SK-N-SH treated with all-trans-retinoic acid at 6 μM for 48 hours (cell line): ENCODE measurements around the gene PCDHA9.

ENCODE experiments used
- ESRRG ChIP-seq: fragments of 250-450 bp; sonication (Bioruptor Pico); IDR thresholded peaks from 2 replicates; pipeline ENCODE4 v1.6.1; 2021; ENCODE audit warnings: mild to moderate bottlenecking
- RARB ChIP-seq: fragments of 250-450 bp; sonication (Bioruptor Pico); IDR thresholded peaks from 2 replicates; pipeline ENCODE4 v1.8.0; 2021; ENCODE audit warnings: mild to moderate bottlenecking, moderate library complexity
- TCF4 ChIP-seq: fragments of 250-450 bp; sonication (Bioruptor Pico); IDR thresholded peaks from 2 replicates; pipeline ENCODE4 v1.8.0; 2021; ENCODE audit warnings: mild to moderate bottlenecking, moderate library complexity, borderline replicate concordance
- ZFP3 ChIP-seq: fragments of 250-450 bp; sonication (Bioruptor Pico); IDR thresholded peaks from 2 replicates; pipeline ENCODE4 v1.5.0; 2020; ENCODE audit warnings: mild to moderate bottlenecking, moderate library complexity
- ZNF8 ChIP-seq: fragments of 450-650 bp; formaldehyde crosslinking; IDR thresholded peaks from 2 replicates; pipeline ENCODE4 v1.5.0; 2020; ENCODE audit warnings: mild to moderate bottlenecking, moderate library complexity
- TF ChIP-seq, protein P1 (sequence below): fragments of 250-450 bp; sonication (Bioruptor Pico); IDR thresholded peaks from 2 replicates; pipeline ENCODE4 v1.5.1; 2020; ENCODE audit warnings: low read depth, mild to moderate bottlenecking, moderate library complexity
- TF ChIP-seq, protein P2 (sequence below): fragments of 250-450 bp; sonication (Bioruptor Pico); IDR thresholded peaks from 2 replicates; pipeline ENCODE4 v1.8.0; 2020; ENCODE audit warnings: mild to moderate bottlenecking, moderate library complexity, borderline replicate concordance

DNA sequence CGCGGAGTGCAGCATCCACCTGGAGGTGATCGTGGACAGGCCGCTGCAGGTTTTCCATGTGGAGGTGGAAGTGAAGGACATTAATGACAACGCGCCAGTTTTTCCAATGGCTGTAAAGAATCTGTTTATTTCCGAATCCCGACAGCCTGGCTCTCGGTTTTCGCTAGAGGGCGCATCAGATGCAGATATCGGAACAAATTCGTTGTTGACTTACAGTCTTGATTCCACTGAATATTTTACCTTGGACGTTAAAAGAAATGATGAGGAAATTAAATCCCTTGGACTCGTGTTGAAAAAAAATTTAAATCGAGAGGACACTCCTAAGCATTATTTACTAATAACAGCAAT is 46.7 kb upstream of the PCDHA9 start:
- TF ChIP-seq ZFP3 = no peak
- TF ChIP-seq ESRRG = no peak
- TF ChIP-seq, protein P1, sequence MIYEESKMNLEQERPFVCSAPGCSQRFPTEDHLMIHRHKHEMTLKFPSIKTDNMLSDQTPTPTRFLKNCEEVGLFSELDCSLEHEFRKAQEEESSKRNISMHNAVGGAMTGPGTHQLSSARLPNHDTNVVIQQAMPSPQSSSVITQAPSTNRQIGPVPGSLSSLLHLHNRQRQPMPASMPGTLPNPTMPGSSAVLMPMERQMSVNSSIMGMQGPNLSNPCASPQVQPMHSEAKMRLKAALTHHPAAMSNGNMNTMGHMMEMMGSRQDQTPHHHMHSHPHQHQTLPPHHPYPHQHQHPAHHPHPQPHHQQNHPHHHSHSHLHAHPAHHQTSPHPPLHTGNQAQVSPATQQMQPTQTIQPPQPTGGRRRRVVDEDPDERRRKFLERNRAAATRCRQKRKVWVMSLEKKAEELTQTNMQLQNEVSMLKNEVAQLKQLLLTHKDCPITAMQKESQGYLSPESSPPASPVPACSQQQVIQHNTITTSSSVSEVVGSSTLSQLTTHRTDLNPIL (CRISPR knock-in tag) = no peak
- TF ChIP-seq, protein P2, sequence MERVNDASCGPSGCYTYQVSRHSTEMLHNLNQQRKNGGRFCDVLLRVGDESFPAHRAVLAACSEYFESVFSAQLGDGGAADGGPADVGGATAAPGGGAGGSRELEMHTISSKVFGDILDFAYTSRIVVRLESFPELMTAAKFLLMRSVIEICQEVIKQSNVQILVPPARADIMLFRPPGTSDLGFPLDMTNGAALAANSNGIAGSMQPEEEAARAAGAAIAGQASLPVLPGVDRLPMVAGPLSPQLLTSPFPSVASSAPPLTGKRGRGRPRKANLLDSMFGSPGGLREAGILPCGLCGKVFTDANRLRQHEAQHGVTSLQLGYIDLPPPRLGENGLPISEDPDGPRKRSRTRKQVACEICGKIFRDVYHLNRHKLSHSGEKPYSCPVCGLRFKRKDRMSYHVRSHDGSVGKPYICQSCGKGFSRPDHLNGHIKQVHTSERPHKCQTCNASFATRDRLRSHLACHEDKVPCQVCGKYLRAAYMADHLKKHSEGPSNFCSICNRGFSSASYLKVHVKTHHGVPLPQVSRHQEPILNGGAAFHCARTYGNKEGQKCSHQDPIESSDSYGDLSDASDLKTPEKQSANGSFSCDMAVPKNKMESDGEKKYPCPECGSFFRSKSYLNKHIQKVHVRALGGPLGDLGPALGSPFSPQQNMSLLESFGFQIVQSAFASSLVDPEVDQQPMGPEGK (CRISPR knock-in tag) = no peak
- no peak for TF ChIP-seq ZNF8
- TF ChIP-seq RARB (CRISPR knock-in tag) = no peak
- no peak for TF ChIP-seq TCF4 (CRISPR knock-in tag)
